Myocyte (in vitro differentiated cells): Measurements from ENCODE around the gene PGK2. TPM values are rescaled to one million over a fixed set of nuclear protein-coding genes. Genes with fewer than 3 reads are reported as not detected.

Source experiments
- DNase-seq: peaks from one replicate; pipeline ENCODE4 v3.0.0-alpha.2; 2012; ENCODE audit warnings: low read depth
- total RNA-seq: library from RNA; depleted of rRNA; stranded (reverse); fragments of >200 nt; gene quantifications from 2 replicates; pipeline ENCODE4 v1.2.3, GENCODE V29; 2014

The PGK2 gene
- total RNA-seq, 1 donor from 2014 or later, result not detected

DNA sequence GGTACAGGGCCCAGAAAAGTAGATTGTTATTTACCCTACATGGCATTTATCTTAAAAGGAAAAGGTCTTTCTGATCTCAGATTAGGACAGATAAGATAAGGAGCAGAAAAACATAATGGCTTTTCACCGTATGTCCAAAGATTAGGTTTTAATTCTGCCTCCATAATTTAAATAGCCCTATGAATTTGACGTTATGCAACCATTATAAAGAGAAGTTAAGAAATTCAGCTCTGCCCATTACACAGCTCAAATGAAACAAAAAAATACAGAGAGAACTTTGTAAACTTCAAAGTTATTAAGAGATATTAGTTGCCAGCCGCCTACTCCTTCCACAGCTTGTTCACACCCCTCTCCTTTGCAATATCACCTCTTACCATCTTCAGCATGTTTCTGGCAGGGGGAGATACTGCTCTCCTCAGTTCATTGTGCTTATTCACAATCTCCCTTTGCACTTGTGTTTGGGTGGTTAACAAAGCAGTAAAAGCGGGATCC lies 51.0 kb downstream of the PGK2 start:
- no peak for DNase-seq

Other genes starting within 250 kb of the PGK2 start
- gene C6orf141, start 236.6 kb downstream of the PGK2 start, total RNA-seq, result 0.08 TPM in 1 of 2 replicates, not detected in the other
- not detected in 2 replicates for gene RHAG, start 150.4 kb downstream of the PGK2 start, total RNA-seq
- not detected in 2 replicates for gene CRISP2, start 73.7 kb downstream of the PGK2 start, total RNA-seq
- gene CRISP3, start 42.9 kb downstream of the PGK2 start, total RNA-seq, result not detected in 2 replicates
- not detected in 2 replicates for gene CRISP1, start 79.2 kb upstream of the PGK2 start, total RNA-seq
- gene DEFB114, start 176.9 kb upstream of the PGK2 start, total RNA-seq, result not detected in 2 replicates
- gene DEFB113, start 182.3 kb upstream of the PGK2 start, total RNA-seq, result not detected in 2 replicates
- gene DEFB110, start 234.7 kb upstream of the PGK2 start, total RNA-seq, result not detected in 2 replicates